Measurements from ENCODE around the gene NUP35. TPM values are rescaled to one million over a fixed set of nuclear protein-coding genes. Genes with fewer than 3 reads are reported as not detected.
A peak's percentile ranks its signal among the peaks of the same experiment; 100 is the strongest.
"Not testable (repeated sequence)": the region's sequence is repeated elsewhere in the genome, so short reads cannot be mapped to it uniquely, and the experiment has no call there.

Gene NUP35
- total RNA-seq, 1 experiment from 2014 or later: 40.6 TPM

- not testable (repeated sequence) for H3K4me3 ChIP-seq (ENCODE audit: low read length); H4K20me1 ChIP-seq (ENCODE audit: insufficient read depth, low read depth, low read length); H3K4me1 ChIP-seq (ENCODE audit: low read length); H3K9me2 ChIP-seq (replicated peaks; ENCODE audit: insufficient read depth, low read length); DNase-seq; H3K27me3 ChIP-seq (ENCODE audit: low read length); H3K4me2 ChIP-seq (ENCODE audit: low read depth, low read length, poor library complexity, severe bottlenecking); H2AFZ ChIP-seq (ENCODE audit: low read length); H3K9ac ChIP-seq (ENCODE audit: low read length); H3K9me3 ChIP-seq (ENCODE audit: low read length); H3K27ac ChIP-seq (ENCODE audit: low read length)
- peaks cover 78% of the 10 kb centered on the region for H3K79me2 ChIP-seq (ENCODE audit: low read length)
- peaks cover 43% of the 10 kb centered on the region for H3K36me3 ChIP-seq (ENCODE audit: insufficient read depth, low read length)
Measured at GRCh38 chr2:183152280-183152679, 28.0 kb downstream of the NUP35 start.

- no peak for DNase-seq
- Histone ChIP-seq H3K9me2 (replicated peaks; ENCODE audit: insufficient read depth, low read length) (no peaks in the 10 kb centered on the region), H4K20me1 (ENCODE audit: insufficient read depth, low read depth, low read length) (no peaks in the 10 kb centered on the region), H2AFZ (ENCODE audit: low read length) (no peak overlapping the region), H3K9me3 (ENCODE audit: low read length) (no peaks in the 10 kb centered on the region), H3K27me3 (ENCODE audit: low read length) (no peaks in the 10 kb centered on the region), H3K27ac (ENCODE audit: low read length) (no peak overlapping the region), H3K9ac (ENCODE audit: low read length) (no peak overlapping the region), H3K4me3 (ENCODE audit: low read length) (no peak overlapping the region), H3K36me3 (ENCODE audit: insufficient read depth, low read length) (peaks cover 45% of the 10 kb centered on the region), H3K4me1 (ENCODE audit: low read length) (no peaks in the 10 kb centered on the region), H3K4me2 (ENCODE audit: low read depth, low read length, poor library complexity, severe bottlenecking) (no peak overlapping the region), H3K79me2 (ENCODE audit: low read length) (peaks cover 69% of the 10 kb centered on the region)
Measured at GRCh38 chr2:183153967-183154366, 29.7 kb downstream of the NUP35 start.

GRCh38 chr2:183154772-183155171 lies 30.5 kb downstream of the NUP35 start:
- H3K4me2 ChIP-seq (ENCODE audit: low read depth, low read length, poor library complexity, severe bottlenecking); H4K20me1 ChIP-seq (ENCODE audit: insufficient read depth, low read depth, low read length); H2AFZ ChIP-seq (ENCODE audit: low read length); H3K4me3 ChIP-seq (ENCODE audit: low read length); H3K9ac ChIP-seq (ENCODE audit: low read length); H3K4me1 ChIP-seq (ENCODE audit: low read length); H3K27ac ChIP-seq (ENCODE audit: low read length); H3K9me2 ChIP-seq (replicated peaks; ENCODE audit: insufficient read depth, low read length); H3K27me3 ChIP-seq (ENCODE audit: low read length); H3K9me3 ChIP-seq (ENCODE audit: low read length): not testable (repeated sequence)
- DNase-seq: peak; percentile 47
- Histone ChIP-seq H3K79me2 (ENCODE audit: low read length) (peaks cover 69% of the 10 kb centered on the region), H3K36me3 (ENCODE audit: insufficient read depth, low read length) (peaks cover 53% of the 10 kb centered on the region)

GRCh38 chr2:183157131-183157530 lies 32.9 kb downstream of the NUP35 start:
- Histone ChIP-seq H3K79me2 (ENCODE audit: low read length) (peaks cover 54% of the 10 kb centered on the region), H3K4me3 (ENCODE audit: low read length) (no peak overlapping the region), H3K36me3 (ENCODE audit: insufficient read depth, low read length) (peaks cover 53% of the 10 kb centered on the region), H3K4me1 (ENCODE audit: low read length) (no peaks in the 10 kb centered on the region), H3K9me3 (ENCODE audit: low read length) (no peaks in the 10 kb centered on the region), H2AFZ (ENCODE audit: low read length) (no peak overlapping the region), H3K27me3 (ENCODE audit: low read length) (no peaks in the 10 kb centered on the region), H3K9me2 (replicated peaks; ENCODE audit: insufficient read depth, low read length) (no peaks in the 10 kb centered on the region), H3K27ac (ENCODE audit: low read length) (no peak overlapping the region), H3K9ac (ENCODE audit: low read length) (no peak overlapping the region), H3K4me2 (ENCODE audit: low read depth, low read length, poor library complexity, severe bottlenecking) (no peak overlapping the region), H4K20me1 (ENCODE audit: insufficient read depth, low read depth, low read length) (no peaks in the 10 kb centered on the region)
- no peak for DNase-seq

GRCh38 chr2:183162362-183162761 lies 38.1 kb downstream of the NUP35 start:
- no peak overlapping the region for H3K9ac ChIP-seq (ENCODE audit: low read length)
- no peak overlapping the region for H3K4me3 ChIP-seq (ENCODE audit: low read length)
- H3K9me3 ChIP-seq (ENCODE audit: low read length): no peaks in the 10 kb centered on the region
- H4K20me1 ChIP-seq (ENCODE audit: insufficient read depth, low read depth, low read length): no peaks in the 10 kb centered on the region
- H3K4me1 ChIP-seq (ENCODE audit: low read length): no peaks in the 10 kb centered on the region; the same call in 1 of the 2 replicates
- H2AFZ ChIP-seq (ENCODE audit: low read length): no peak overlapping the region
- H3K9me2 ChIP-seq (replicated peaks; ENCODE audit: insufficient read depth, low read length): no peaks in the 10 kb centered on the region
- peaks cover 57% of the 10 kb centered on the region for H3K79me2 ChIP-seq (ENCODE audit: low read length)
- H3K36me3 ChIP-seq (ENCODE audit: insufficient read depth, low read length): peaks cover 78% of the 10 kb centered on the region
- no peak for DNase-seq
- no peak overlapping the region for H3K4me2 ChIP-seq (ENCODE audit: low read depth, low read length, poor library complexity, severe bottlenecking)
- H3K27me3 ChIP-seq (ENCODE audit: low read length): no peaks in the 10 kb centered on the region
- H3K27ac ChIP-seq (ENCODE audit: low read length): no peak overlapping the region

GRCh38 chr2:183163821-183164649 lies 39.8 kb downstream of the NUP35 start:
- no peak overlapping the region for H3K4me2 ChIP-seq (ENCODE audit: low read depth, low read length, poor library complexity, severe bottlenecking)
- H3K9me3 ChIP-seq (ENCODE audit: low read length): no peaks in the 10 kb centered on the region
- H3K27me3 ChIP-seq (ENCODE audit: low read length): no peaks in the 10 kb centered on the region
- H3K79me2 ChIP-seq (ENCODE audit: low read length): peaks cover 65% of the 10 kb centered on the region
- no peak overlapping the region for H3K9ac ChIP-seq (ENCODE audit: low read length)
- no peak overlapping the region for H2AFZ ChIP-seq (ENCODE audit: low read length)
- no peaks in the 10 kb centered on the region for H3K9me2 ChIP-seq (replicated peaks; ENCODE audit: insufficient read depth, low read length)
- H4K20me1 ChIP-seq (ENCODE audit: insufficient read depth, low read depth, low read length): no peaks in the 10 kb centered on the region
- no peak for DNase-seq
- no peaks in the 10 kb centered on the region; the same call in 1 of the 2 replicates for H3K4me1 ChIP-seq (ENCODE audit: low read length)
- H3K4me3 ChIP-seq (ENCODE audit: low read length): no peak overlapping the region
- H3K36me3 ChIP-seq (ENCODE audit: insufficient read depth, low read length): peaks cover 66% of the 10 kb centered on the region
- no peak overlapping the region for H3K27ac ChIP-seq (ENCODE audit: low read length)

- Histone ChIP-seq H3K27ac (ENCODE audit: low read length) (no peak overlapping the region), H3K9me3 (ENCODE audit: low read length) (no peaks in the 10 kb centered on the region), H3K4me1 (ENCODE audit: low read length) (no peaks in the 10 kb centered on the region; the same call in 1 of the 2 replicates), H3K27me3 (ENCODE audit: low read length) (no peaks in the 10 kb centered on the region), H3K4me3 (ENCODE audit: low read length) (no peak overlapping the region), H3K79me2 (ENCODE audit: low read length) (peaks cover 66% of the 10 kb centered on the region), H3K9me2 (replicated peaks; ENCODE audit: insufficient read depth, low read length) (no peaks in the 10 kb centered on the region), H3K36me3 (ENCODE audit: insufficient read depth, low read length) (peaks cover 60% of the 10 kb centered on the region), H4K20me1 (ENCODE audit: insufficient read depth, low read depth, low read length) (no peaks in the 10 kb centered on the region), H2AFZ (ENCODE audit: low read length) (no peak overlapping the region), H3K4me2 (ENCODE audit: low read depth, low read length, poor library complexity, severe bottlenecking) (no peak overlapping the region), H3K9ac (ENCODE audit: low read length) (no peak overlapping the region)
- DNase-seq: no peak
Measured at GRCh38 chr2:183164650-183165015, 40.4 kb downstream of the NUP35 start.

GRCh38 chr2:183166210-183166609 lies 42.0 kb downstream of the NUP35 start:
- no peak overlapping the region for H3K4me2 ChIP-seq (ENCODE audit: low read depth, low read length, poor library complexity, severe bottlenecking)

More at GRCh38 chr2:183166210-183166609, 42.0 kb downstream of the NUP35 start:
- DNase-seq: no peak
- peaks cover 54% of the 10 kb centered on the region for H3K36me3 ChIP-seq (ENCODE audit: insufficient read depth, low read length)
- H2AFZ ChIP-seq (ENCODE audit: low read length): no peak overlapping the region
- H3K27ac ChIP-seq (ENCODE audit: low read length): no peak overlapping the region
- H4K20me1 ChIP-seq (ENCODE audit: insufficient read depth, low read depth, low read length): no peaks in the 10 kb centered on the region
- H3K9ac ChIP-seq (ENCODE audit: low read length): no peak overlapping the region
- no peaks in the 10 kb centered on the region; the same call in 1 of the 2 replicates for H3K4me1 ChIP-seq (ENCODE audit: low read length)
- H3K9me3 ChIP-seq (ENCODE audit: low read length): no peaks in the 10 kb centered on the region
- no peak overlapping the region for H3K4me3 ChIP-seq (ENCODE audit: low read length)
- H3K27me3 ChIP-seq (ENCODE audit: low read length): no peaks in the 10 kb centered on the region
- peaks cover 77% of the 10 kb centered on the region for H3K79me2 ChIP-seq (ENCODE audit: low read length)
- no peaks in the 10 kb centered on the region for H3K9me2 ChIP-seq (replicated peaks; ENCODE audit: insufficient read depth, low read length)
